ENCODE measurements around the gene HIVEP2.
A peak's percentile ranks its signal among the peaks of the same experiment; 100 is the strongest.

The HIVEP2 gene

DNA sequence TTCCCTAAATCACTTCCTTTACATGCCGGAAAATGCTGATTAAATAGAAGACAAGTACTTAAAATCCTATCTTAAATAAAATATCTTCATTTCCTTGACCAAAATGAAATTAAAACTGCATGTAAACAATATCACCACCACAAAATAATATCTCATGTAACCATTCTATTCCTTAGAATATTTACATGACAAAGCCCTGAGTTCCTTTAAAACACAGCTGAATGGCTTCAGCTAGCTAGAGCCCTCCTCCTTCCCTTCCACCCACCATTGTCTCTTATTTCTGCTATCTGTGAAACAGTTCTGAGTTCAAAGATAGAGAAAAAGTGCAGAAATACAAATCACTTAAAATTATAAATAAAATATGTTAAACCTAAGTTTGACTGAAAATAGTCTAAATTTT lies 103.1 kb downstream of the HIVEP2 start:
- H3K36me3 ChIP-seq (ENCODE audit: control insufficient read depth in 5 of 5, insufficient read depth in 5 of 5, low read length in 5 of 5): no peaks in the 10 kb centered on the region
- peaks cover 12 to 49% (median 28%) of the 10 kb centered on the region in 5 donors for H3K4me1 ChIP-seq (ENCODE audit: control insufficient read depth in 5 of 5, insufficient read depth in 5 of 5, low read length in 5 of 5)
- H3K9ac ChIP-seq (ENCODE audit: low read length in 5 of 5): peak overlapping the region in 1 of 5 donors; percentile 6
- no peaks in the 10 kb centered on the region for H3K9me3 ChIP-seq (ENCODE audit: control insufficient read depth in 5 of 5, low read length in 5 of 5)
- no peaks in the 10 kb centered on the region for H3K27me3 ChIP-seq (ENCODE audit: control insufficient read depth in 5 of 5, insufficient read depth in 4 of 5, low read length in 5 of 5)
- H3K27ac ChIP-seq (ENCODE audit: low read depth, low read length): peak overlapping the region; percentile 6
- H3K4me3 ChIP-seq (ENCODE audit: low read depth in 1 of 5, low read length in 5 of 5): peak overlapping the region in 2 of 5 donors; percentile 37 to 45

DNA sequence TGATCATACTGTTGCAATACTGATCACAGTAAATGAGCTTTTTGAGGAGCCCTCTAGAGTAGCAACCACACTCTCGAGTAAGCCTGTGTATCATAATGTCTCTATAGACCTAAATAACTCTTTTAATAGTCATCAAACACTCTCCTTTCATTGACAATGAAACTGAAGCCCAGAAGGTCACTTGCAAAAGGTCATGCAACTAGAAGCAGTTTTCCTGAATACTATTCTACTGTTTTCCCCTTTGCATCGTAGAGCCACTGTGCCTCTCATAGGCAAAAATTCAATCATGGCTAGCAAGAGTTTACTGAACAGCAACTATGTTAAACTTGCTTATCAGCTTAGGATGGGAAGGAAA lies 105.3 kb downstream of the HIVEP2 start:
- no peak overlapping the region for H3K9ac ChIP-seq (ENCODE audit: low read length in 5 of 5)
- no peaks in the 10 kb centered on the region for H3K27me3 ChIP-seq (ENCODE audit: control insufficient read depth in 5 of 5, insufficient read depth in 4 of 5, low read length in 5 of 5)
- H3K4me3 ChIP-seq (ENCODE audit: low read depth in 1 of 5, low read length in 5 of 5): no peak overlapping the region
- H3K36me3 ChIP-seq (ENCODE audit: control insufficient read depth in 5 of 5, insufficient read depth in 5 of 5, low read length in 5 of 5): no peaks in the 10 kb centered on the region
- H3K9me3 ChIP-seq (ENCODE audit: control insufficient read depth in 5 of 5, low read length in 5 of 5): no peaks in the 10 kb centered on the region
- no peak overlapping the region for H3K27ac ChIP-seq (ENCODE audit: low read depth, low read length)
- H3K4me1 ChIP-seq (ENCODE audit: control insufficient read depth in 5 of 5, insufficient read depth in 5 of 5, low read length in 5 of 5): peaks cover 3 to 27% (median 6%) of the 10 kb centered on the region in 5 donors

DNA sequence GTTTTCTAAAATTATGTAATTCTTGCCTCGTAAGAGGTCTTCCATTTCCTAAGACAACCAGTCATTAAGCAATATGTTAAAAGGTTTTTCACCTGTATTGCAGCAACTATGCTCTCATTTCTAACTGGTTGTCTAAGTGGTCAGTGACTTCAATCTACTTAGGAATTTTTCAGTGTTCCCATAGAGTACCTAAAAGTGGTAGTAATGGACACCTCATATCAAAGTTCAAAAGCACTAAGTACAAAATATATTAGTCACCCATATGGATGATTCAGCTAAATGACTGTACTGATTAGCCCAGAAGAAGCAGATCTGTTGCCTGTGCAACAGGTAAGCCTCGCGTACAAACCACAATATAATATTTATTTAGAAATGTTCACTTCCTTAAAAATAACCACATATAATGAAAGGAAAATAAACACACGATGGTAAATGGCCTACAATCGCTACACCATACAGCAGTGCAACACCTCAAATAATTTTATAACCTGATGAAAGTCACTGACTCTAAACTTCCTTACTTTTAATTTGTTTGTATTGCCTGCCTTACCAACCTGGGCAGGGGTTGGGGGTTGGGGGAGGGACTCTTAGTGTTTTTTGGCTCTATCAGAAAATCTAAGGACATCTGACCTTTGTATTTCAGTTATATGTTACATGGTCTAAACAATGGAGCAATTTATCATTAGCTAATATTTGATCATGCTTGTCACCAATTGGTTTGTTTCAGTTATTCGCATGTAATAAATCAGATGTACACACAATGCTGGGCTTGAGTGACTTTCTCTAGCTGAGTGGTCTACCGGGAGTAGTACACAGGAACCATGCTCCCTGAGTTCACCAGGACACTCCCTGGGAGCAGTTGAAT lies 105.9 kb downstream of the HIVEP2 start:
- H3K4me3 ChIP-seq (ENCODE audit: low read depth in 1 of 5, low read length in 5 of 5): no peak overlapping the region
- H3K9ac ChIP-seq (ENCODE audit: low read length in 5 of 5): no peak overlapping the region
- H3K36me3 ChIP-seq (ENCODE audit: control insufficient read depth in 5 of 5, insufficient read depth in 5 of 5, low read length in 5 of 5): no peaks in the 10 kb centered on the region
- H3K9me3 ChIP-seq (ENCODE audit: control insufficient read depth in 5 of 5, low read length in 5 of 5): no peaks in the 10 kb centered on the region
- no peaks in the 10 kb centered on the region for H3K27me3 ChIP-seq (ENCODE audit: control insufficient read depth in 5 of 5, insufficient read depth in 4 of 5, low read length in 5 of 5)
- H3K4me1 ChIP-seq (ENCODE audit: control insufficient read depth in 5 of 5, insufficient read depth in 5 of 5, low read length in 5 of 5): peaks cover 0 to 20% (median 3%) of the 10 kb centered on the region in 5 donors
- no peak overlapping the region for H3K27ac ChIP-seq (ENCODE audit: low read depth, low read length)

DNA sequence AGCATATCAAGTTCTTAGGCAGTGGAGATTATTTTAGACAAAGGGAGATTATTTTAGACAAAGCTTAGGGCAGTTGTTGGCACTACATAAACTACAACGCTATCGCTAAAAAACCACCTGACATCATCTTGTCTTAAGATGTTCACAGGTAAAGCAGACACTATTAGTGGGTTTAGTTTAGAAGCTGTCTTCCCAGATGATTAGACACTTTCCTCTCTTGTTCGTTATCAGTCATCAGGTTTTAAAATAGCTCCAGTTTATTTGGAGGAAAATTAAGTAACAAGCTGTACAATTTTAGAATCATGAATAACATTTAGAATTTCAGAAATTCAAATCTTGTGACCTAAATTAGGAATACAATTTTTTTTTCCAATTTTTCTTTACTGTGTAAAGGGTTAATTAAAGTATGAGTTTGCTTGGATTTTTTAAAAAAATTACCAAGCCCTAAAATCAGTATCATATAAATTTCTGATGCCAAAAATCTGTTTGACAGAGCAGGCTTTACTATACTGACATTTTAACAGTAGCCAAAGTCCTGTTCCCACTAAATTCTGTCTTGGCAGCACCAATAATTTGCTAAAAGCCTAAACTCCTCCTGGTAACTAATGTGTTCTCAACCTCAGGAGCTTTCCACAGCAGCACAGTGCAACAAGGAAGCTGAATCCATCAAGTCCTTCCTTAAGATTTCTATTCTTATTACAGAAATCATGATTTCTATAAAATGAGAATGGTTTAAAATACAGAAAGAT lies 109.0 kb downstream of the HIVEP2 start:
- Histone ChIP-seq H3K9ac (ENCODE audit: low read length in 5 of 5) (no peak overlapping the region), H3K4me1 (ENCODE audit: control insufficient read depth in 5 of 5, insufficient read depth in 5 of 5, low read length in 5 of 5) (peaks cover 0 to 3% (median 0%) of the 10 kb centered on the region in 5 donors), H3K36me3 (ENCODE audit: control insufficient read depth in 5 of 5, insufficient read depth in 5 of 5, low read length in 5 of 5) (peaks cover 0 to 3% (median 0%) of the 10 kb centered on the region in 5 donors), H3K4me3 (ENCODE audit: low read depth in 1 of 5, low read length in 5 of 5) (no peak overlapping the region), H3K27ac (ENCODE audit: low read depth, low read length) (no peak overlapping the region), H3K9me3 (ENCODE audit: control insufficient read depth in 5 of 5, low read length in 5 of 5) (no peaks in the 10 kb centered on the region), H3K27me3 (ENCODE audit: control insufficient read depth in 5 of 5, insufficient read depth in 4 of 5, low read length in 5 of 5) (no peaks in the 10 kb centered on the region)

DNA sequence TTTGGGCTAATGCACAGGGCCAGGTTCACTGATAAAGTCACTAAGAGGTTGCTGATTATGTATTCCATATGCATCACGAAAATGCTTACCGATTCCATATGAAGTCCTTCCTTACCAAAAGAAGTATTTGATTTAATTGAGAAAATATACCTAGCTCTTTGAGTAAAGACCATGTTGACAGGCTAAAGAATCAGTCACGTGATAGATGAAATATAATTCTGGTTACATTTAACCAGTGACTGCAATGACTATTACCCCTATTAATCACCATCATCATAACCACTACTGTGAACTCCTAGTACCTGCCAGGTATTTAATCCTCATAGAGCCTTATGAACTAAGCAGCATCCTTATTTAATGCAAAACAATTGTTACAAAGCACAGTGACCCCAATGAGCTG lies 110.1 kb downstream of the HIVEP2 start:
- peaks cover 0 to 8% (median 0%) of the 10 kb centered on the region in 5 donors for H3K4me1 ChIP-seq (ENCODE audit: control insufficient read depth in 5 of 5, insufficient read depth in 5 of 5, low read length in 5 of 5)
- H3K36me3 ChIP-seq (ENCODE audit: control insufficient read depth in 5 of 5, insufficient read depth in 5 of 5, low read length in 5 of 5): peaks cover 0 to 4% (median 0%) of the 10 kb centered on the region in 5 donors

GRCh38 chr6:142833798-142834197 lies 111.2 kb downstream of the HIVEP2 start:
- no peaks in the 10 kb centered on the region for H3K27me3 ChIP-seq (ENCODE audit: control insufficient read depth in 5 of 5, insufficient read depth in 4 of 5, low read length in 5 of 5)
- H3K4me3 ChIP-seq (ENCODE audit: low read depth in 1 of 5, low read length in 5 of 5): no peak overlapping the region
- H3K27ac ChIP-seq (ENCODE audit: low read depth, low read length): no peak overlapping the region
- H3K9me3 ChIP-seq (ENCODE audit: control insufficient read depth in 5 of 5, low read length in 5 of 5): no peaks in the 10 kb centered on the region
- H3K4me1 ChIP-seq (ENCODE audit: control insufficient read depth in 5 of 5, insufficient read depth in 5 of 5, low read length in 5 of 5): peaks cover 0 to 8% (median 0%) of the 10 kb centered on the region in 5 donors
- H3K9ac ChIP-seq (ENCODE audit: low read length in 5 of 5): no peak overlapping the region
- peaks cover 0 to 4% (median 0%) of the 10 kb centered on the region in 5 donors for H3K36me3 ChIP-seq (ENCODE audit: control insufficient read depth in 5 of 5, insufficient read depth in 5 of 5, low read length in 5 of 5)

More for the DNA sequence above, 110.1 kb downstream of the HIVEP2 start:
- Histone ChIP-seq H3K4me3 (ENCODE audit: low read depth in 1 of 5, low read length in 5 of 5) (no peak overlapping the region), H3K27me3 (ENCODE audit: control insufficient read depth in 5 of 5, insufficient read depth in 4 of 5, low read length in 5 of 5) (no peaks in the 10 kb centered on the region), H3K27ac (ENCODE audit: low read depth, low read length) (no peak overlapping the region), H3K9me3 (ENCODE audit: control insufficient read depth in 5 of 5, low read length in 5 of 5) (no peaks in the 10 kb centered on the region), H3K9ac (ENCODE audit: low read length in 5 of 5) (no peak overlapping the region)

GRCh38 chr6:142833054-142833453 lies 111.9 kb downstream of the HIVEP2 start:
- no peaks in the 10 kb centered on the region for H3K27me3 ChIP-seq (ENCODE audit: control insufficient read depth in 5 of 5, insufficient read depth in 4 of 5, low read length in 5 of 5)
- peaks cover 0 to 8% (median 0%) of the 10 kb centered on the region in 5 donors for H3K4me1 ChIP-seq (ENCODE audit: control insufficient read depth in 5 of 5, insufficient read depth in 5 of 5, low read length in 5 of 5)
- H3K27ac ChIP-seq (ENCODE audit: low read depth, low read length): no peak overlapping the region
- no peak overlapping the region for H3K9ac ChIP-seq (ENCODE audit: low read length in 5 of 5)
- H3K9me3 ChIP-seq (ENCODE audit: control insufficient read depth in 5 of 5, low read length in 5 of 5): no peaks in the 10 kb centered on the region
- peaks cover 0 to 4% (median 0%) of the 10 kb centered on the region in 5 donors for H3K36me3 ChIP-seq (ENCODE audit: control insufficient read depth in 5 of 5, insufficient read depth in 5 of 5, low read length in 5 of 5)
- no peak overlapping the region for H3K4me3 ChIP-seq (ENCODE audit: low read depth in 1 of 5, low read length in 5 of 5)

DNA sequence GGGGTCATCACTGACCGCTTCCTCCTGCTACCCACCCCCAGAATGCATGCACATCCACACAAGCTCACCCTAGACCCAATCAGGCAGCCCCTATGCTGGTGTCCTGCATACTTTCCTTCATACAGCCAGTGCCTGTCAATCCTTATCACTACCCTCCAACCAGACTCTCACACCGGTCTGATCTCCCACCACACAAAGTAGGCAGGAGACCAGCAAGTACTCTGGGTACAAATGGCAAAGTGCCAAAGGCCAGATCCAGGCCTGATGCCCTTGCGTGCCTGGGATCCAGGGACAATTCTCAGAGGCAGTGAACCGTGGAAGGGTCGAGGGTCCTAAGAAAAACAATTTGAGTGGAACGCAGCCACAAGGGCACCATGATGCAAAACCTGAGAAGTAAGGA lies 114.2 kb downstream of the HIVEP2 start:
- peaks cover 0 to 4% (median 0%) of the 10 kb centered on the region in 5 donors for H3K36me3 ChIP-seq (ENCODE audit: control insufficient read depth in 5 of 5, insufficient read depth in 5 of 5, low read length in 5 of 5)
- no peak overlapping the region for H3K27ac ChIP-seq (ENCODE audit: low read depth, low read length)
- H3K9me3 ChIP-seq (ENCODE audit: control insufficient read depth in 5 of 5, low read length in 5 of 5): no peaks in the 10 kb centered on the region
- H3K4me1 ChIP-seq (ENCODE audit: control insufficient read depth in 5 of 5, insufficient read depth in 5 of 5, low read length in 5 of 5): peaks cover 0 to 18% (median 0%) of the 10 kb centered on the region in 5 donors
- no peak overlapping the region for H3K9ac ChIP-seq (ENCODE audit: low read length in 5 of 5)
- H3K27me3 ChIP-seq (ENCODE audit: control insufficient read depth in 5 of 5, insufficient read depth in 4 of 5, low read length in 5 of 5): no peaks in the 10 kb centered on the region
- H3K4me3 ChIP-seq (ENCODE audit: low read depth in 1 of 5, low read length in 5 of 5): no peak overlapping the region

GRCh38 chr6:142830116-142830710 lies 114.8 kb downstream of the HIVEP2 start:
- H3K9ac ChIP-seq (ENCODE audit: low read length in 5 of 5): no peak overlapping the region
- no peak overlapping the region for H3K27ac ChIP-seq (ENCODE audit: low read depth, low read length)
- H3K9me3 ChIP-seq (ENCODE audit: control insufficient read depth in 5 of 5, low read length in 5 of 5): no peaks in the 10 kb centered on the region
- H3K4me3 ChIP-seq (ENCODE audit: low read depth in 1 of 5, low read length in 5 of 5): no peak overlapping the region
- H3K36me3 ChIP-seq (ENCODE audit: control insufficient read depth in 5 of 5, insufficient read depth in 5 of 5, low read length in 5 of 5): peaks cover 0 to 4% (median 0%) of the 10 kb centered on the region in 5 donors
- peaks cover 0 to 18% (median 0%) of the 10 kb centered on the region in 5 donors for H3K4me1 ChIP-seq (ENCODE audit: control insufficient read depth in 5 of 5, insufficient read depth in 5 of 5, low read length in 5 of 5)
- no peaks in the 10 kb centered on the region for H3K27me3 ChIP-seq (ENCODE audit: control insufficient read depth in 5 of 5, insufficient read depth in 4 of 5, low read length in 5 of 5)
